K562 (cell line): ENCODE data around the gene PELI3. TPM values are rescaled to one million over a fixed set of nuclear protein-coding genes. Genes with fewer than 3 reads are reported as not detected.

ENCODE experiments used
- CHD4 ChIP-seq: fragments of 200-600 bp; sonication (generic); IDR thresholded peaks from 3 replicates; pipeline ENCODE4 v1.6.1; 2012; ENCODE audit warnings: low read depth, mild to moderate bottlenecking, mixed read lengths, low read length, inconsistent platforms; ENCODE audit not compliant: insufficient read depth, insufficient replicate concordance, poor library complexity, severe bottlenecking
- DEAF1 ChIP-seq: fragments of 450-650 bp; formaldehyde crosslinking; IDR thresholded peaks from 2 replicates; pipeline ENCODE4 v1.4.0; 2020; ENCODE audit warnings: mild to moderate bottlenecking, moderate library complexity
- DNMT1 ChIP-seq: fragments of 450-650 bp; IDR thresholded peaks from 2 replicates; pipeline ENCODE4 v1.6.1; 2016; ENCODE audit warnings: antibody characterized with exemption, mild to moderate bottlenecking
- E2F8 ChIP-seq: fragments of 450-650 bp; IDR thresholded peaks from 2 replicates; pipeline ENCODE4 v1.7.1; 2018; ENCODE audit warnings: mild to moderate bottlenecking, low read depth; ENCODE audit not compliant: partially characterized antibody
- IRF2 ChIP-seq: sonication (generic); formaldehyde crosslinking; IDR thresholded peaks from 2 replicates; pipeline ENCODE4 v1.8.1; 2022; ENCODE audit warnings: mild to moderate bottlenecking, missing genetic modification reagents
- LCOR ChIP-seq: sonication (generic); formaldehyde crosslinking; IDR thresholded peaks from 2 replicates; pipeline ENCODE4 v1.8.0; 2022; ENCODE audit warnings: mild to moderate bottlenecking, missing genetic modification reagents
- NR2C2 ChIP-seq, 2 experiments: fragments of 200-800 bp in 1 of 2; sonication (Bioruptor generic) in 1 of 2; sonication (generic) in 1 of 2; formaldehyde crosslinking in 1 of 2; IDR thresholded peaks; 2 replicates each; pipeline versions ENCODE4 v1.6.1 to v1.8.0; 2016 to 2022; ENCODE audit warnings: mild to moderate bottlenecking in 1 of 2, missing compliant biosample characterization in 1 of 2, missing genetic modification characterization in 1 of 2, missing genetic modification reagents in 1 of 2
- NR2F6 ChIP-seq: fragments of 450-650 bp; formaldehyde crosslinking; IDR thresholded peaks from 2 replicates; pipeline ENCODE4 v1.4.0; 2020; ENCODE audit warnings: mild to moderate bottlenecking
- RFX5 ChIP-seq: IDR thresholded peaks from 2 replicates; pipeline ENCODE4 v1.6.1; 2011; ENCODE audit warnings: low read depth, mild to moderate bottlenecking, improper control_type of control experiment, low read length
- SFPQ ChIP-seq: fragments of 200-400 bp; formaldehyde crosslinking; IDR thresholded peaks from 2 replicates; pipeline ENCODE4 v1.6.1; 2017; ENCODE audit warnings: mild to moderate bottlenecking, low read depth, low read length, moderate library complexity
- TAL1 ChIP-seq: fragments of 450-650 bp; IDR thresholded peaks from 2 replicates; pipeline ENCODE4 v1.6.1; 2016; ENCODE audit warnings: mild to moderate bottlenecking
- TSHZ1 ChIP-seq: fragments of 250-450 bp; sonication (Bioruptor Pico); IDR thresholded peaks from 2 replicates; pipeline ENCODE4 v1.4.0; 2020; ENCODE audit warnings: mild to moderate bottlenecking, moderate library complexity
- ZKSCAN3 ChIP-seq: fragments of 250-450 bp; sonication (Bioruptor Pico); IDR thresholded peaks from 2 replicates; pipeline ENCODE4 v1.4.0; 2020
- ZNF23 ChIP-seq: fragments of 250-450 bp; sonication (Bioruptor Pico); IDR thresholded peaks from 2 replicates; pipeline ENCODE4 v1.4.0; 2020; ENCODE audit warnings: mild to moderate bottlenecking
- ZNF311 ChIP-seq: fragments of 250-450 bp; sonication (Bioruptor Pico); IDR thresholded peaks from 2 replicates; pipeline ENCODE4 v1.4.0; 2020; ENCODE audit warnings: mild to moderate bottlenecking, moderate library complexity
- ZNF668 ChIP-seq: fragments of 250-450 bp; sonication (Bioruptor Pico); IDR thresholded peaks from 2 replicates; pipeline ENCODE4 v1.8.0; 2022; ENCODE audit warnings: mild to moderate bottlenecking, inconsistent platforms
- ZNF780A ChIP-seq: fragments of 250-450 bp; sonication (Bioruptor Pico); IDR thresholded peaks from 2 replicates; pipeline ENCODE4 v1.5.0; 2021; ENCODE audit warnings: mild to moderate bottlenecking
- polyA plus RNA-seq, 8 experiments: library from polyadenylated mRNA; depleted of rRNA in 4 of 8; stranded (reverse) in 5 of 8; unstranded in 3 of 8; fragments of >200 nt; fragmentation: Nextera tagmentation in 2 of 8; fragmentation: Illumina TruSeq in 1 of 8; extraction: Ambion mirVana in 2 of 8; extraction: Trizol in 1 of 8; gene quantifications; 2 replicates each; pipeline versions ENCODE4 v1.2.1 to v1.2.3, GENCODE V29; 2011 to 2014; ENCODE audit warnings: inconsistent platforms in 1 of 8, missing spikeins in 1 of 8
- total RNA-seq, 7 experiments: library from RNA; depleted of rRNA in 6 of 7; stranded (reverse); fragments of >200 nt in 6 of 7; fragmentation: Illumina TruSeq in 2 of 7; extraction: Trizol in 2 of 7; gene quantifications; 2 replicates each; pipeline versions ENCODE4 v1.2.1 to v1.2.3, GENCODE V29; 2011 to 2021; ENCODE audit warnings: low replicate concordance in 1 of 7

PELI3 gene
- total and polyA plus RNA-seq, 9 of the 15 experiments (the other 6 are each of a cell fraction or from before 2014, with no cell fraction given): 0.17 to 4.2 (median 1.9) TPM

GRCh38 chr11:66418168-66418985 lies 48.3 kb upstream of the PELI3 start (continued):
- TF ChIP-seq DEAF1 (CRISPR knock-in tag) (no peak), NR2C2 (CRISPR knock-in tag; IDR thresholded peaks at IDR 0.05) (no peak), NR2C2 (tag; IDR thresholded peaks at IDR 0.05) (no peak), ZNF668 (CRISPR knock-in tag) (no peak), IRF2 (CRISPR knock-in tag) (no peak), CHD4 (no peak), DNMT1 (no peak), TSHZ1 (CRISPR knock-in tag) (no peak), SFPQ (no peak), ZNF23 (CRISPR knock-in tag) (no peak), ZKSCAN3 (CRISPR knock-in tag) (no peak), ZNF311 (CRISPR knock-in tag) (0 out of 2 replicates have a peak, but pooled peaks have one; percentile 16), TAL1 (no peak), LCOR (CRISPR knock-in tag) (no peak; the same call in 1 of the 2 replicates), NR2F6 (CRISPR knock-in tag) (no peak), ZNF780A (CRISPR knock-in tag) (no peak), RFX5 (no peak), E2F8 (no peak)
